A549 (cell line): ENCODE measurements around the gene PLCH1. TPM values are rescaled to one million over a fixed set of nuclear protein-coding genes. Genes with fewer than 3 reads are reported as not detected.

Source experiments
- ATAC-seq, 2 experiments: fragments of 200-7000 bp in 1 of 2; fragments of >200 bp in 1 of 2; cut with Nextera tagmentation in 1 of 2; cut with Tn5 transposase in 1 of 2; 3 replicates each; pipeline versions ENCODE4 v1.8.0 to v1.9.1; 2018 to 2020; ENCODE audit warnings: mild to moderate bottlenecking in 1 of 2, moderate library complexity in 1 of 2
- CTCF ChIA-PET: fragments of 300-600 bp; sonication (Branson Sonifier 250); formaldehyde crosslinking; extraction: SDS; loops from one replicate; lab custom pipeline; 2021; ENCODE audit warnings: antibody characterized with exemption, inconsistent platforms; lab: Yijun Ruan, JAX
- POLR2A ChIA-PET: fragments of 350-600 bp; formaldehyde crosslinking; extraction: SDS; loops from one replicate; lab custom pipeline; 2021; ENCODE audit warnings: antibody characterized with exemption, inconsistent platforms; lab: Yijun Ruan, JAX
- DNase-seq, 2 experiments: peaks; one replicate each; pipeline versions ENCODE4 v3.0.0 to v3.0.0-alpha.2; 2011 to 2016; ENCODE audit warnings: low read depth in 1 of 2, low spot score in 1 of 2
- FAIRE-seq: peaks from 2 replicates; lab custom pipeline; 2011; peaks lifted over from hg19 to GRCh38; lab: Jason Lieb, UNC
- H3K27ac ChIP-seq, 2 experiments: fragments of >200 bp; sonication (Bioruptor Twin); formaldehyde crosslinking; 3 replicates each; pipeline ENCODE4 v1.5.1; 2016 to 2017
- H3K4me1 ChIP-seq: fragments of >200 bp; sonication (Bioruptor Twin); formaldehyde crosslinking; 3 replicates; pipeline ENCODE4 v1.6.1; 2016
- H3K4me2 ChIP-seq: fragments of >200 bp; sonication (Bioruptor Twin); formaldehyde crosslinking; 3 replicates; pipeline ENCODE4 v1.6.1; 2016
- H3K4me3 ChIP-seq: fragments of >200 bp; sonication (Bioruptor Twin); formaldehyde crosslinking; 3 replicates; pipeline ENCODE4 v1.5.1; 2016
- H3K9me3 ChIP-seq: fragments of >200 bp; sonication (Bioruptor Twin); formaldehyde crosslinking; 3 replicates; pipeline ENCODE4 v1.6.1; 2016
- BHLHE40 ChIP-seq: IDR thresholded peaks from 2 replicates; pipeline ENCODE4 v1.6.1; 2012; ENCODE audit warnings: low read depth, low read length, inconsistent platforms
- CEBPB ChIP-seq, 2 experiments: fragments of >200 bp in 1 of 2; sonication (Bioruptor Twin) in 1 of 2; formaldehyde crosslinking in 1 of 2; IDR thresholded peaks; 2 replicates each; pipeline ENCODE4 v1.6.1; 2012 to 2016
- CHD2 ChIP-seq: fragments of 150-350 bp; IDR thresholded peaks from 2 replicates; pipeline ENCODE4 v1.6.1; 2014; ENCODE audit warnings: low read length; ENCODE audit not compliant: partially characterized antibody
- CHD4 ChIP-seq: fragments of 200-600 bp; sonication (generic); IDR thresholded peaks from 2 replicates; pipeline ENCODE4 v1.6.1; 2016; ENCODE audit warnings: antibody characterized with exemption, mild to moderate bottlenecking, borderline replicate concordance
- ELK1 ChIP-seq: fragments of 150-350 bp; IDR thresholded peaks from 2 replicates; pipeline ENCODE4 v1.6.1; 2014; ENCODE audit warnings: low read depth, mild to moderate bottlenecking, low read length
- ESRRA ChIP-seq: fragments of 150-350 bp; IDR thresholded peaks from 2 replicates; pipeline ENCODE4 v1.6.1; 2014; ENCODE audit warnings: mild to moderate bottlenecking, low read length, borderline replicate concordance
- FOSB ChIP-seq: fragments of 250-450 bp; sonication (Bioruptor Pico); IDR thresholded peaks from 2 replicates; pipeline ENCODE4 v1.5.0; 2020; ENCODE audit warnings: mild to moderate bottlenecking, moderate library complexity
- HMGXB4 ChIP-seq: fragments of 250-450 bp; sonication (Bioruptor Pico); IDR thresholded peaks from 2 replicates; pipeline ENCODE4 v1.5.0; 2021; ENCODE audit warnings: mild to moderate bottlenecking, moderate library complexity, borderline replicate concordance
- HOXB13 ChIP-seq: fragments of 250-450 bp; sonication (Bioruptor Pico); IDR thresholded peaks from 2 replicates; pipeline ENCODE4 v1.5.0; 2020; ENCODE audit warnings: low read depth, mild to moderate bottlenecking, moderate library complexity
- JUN ChIP-seq, 2 experiments: fragments of >200 bp; sonication (Bioruptor Twin); formaldehyde crosslinking; IDR thresholded peaks; 2 replicates in 1 of 2; 3 replicates in 1 of 2; pipeline ENCODE4 v1.6.1; 2016 to 2017
- JUNB ChIP-seq: fragments of >200 bp; sonication (Bioruptor Twin); formaldehyde crosslinking; IDR thresholded peaks from 2 replicates; pipeline ENCODE4 v1.6.1; 2016
- MAZ ChIP-seq: fragments of 150-350 bp; IDR thresholded peaks from 2 replicates; pipeline ENCODE4 v1.6.1; 2014; ENCODE audit warnings: antibody characterized with exemption, low read depth, low read length, borderline replicate concordance
- NPAS2 ChIP-seq: fragments of 250-450 bp; sonication (Bioruptor Pico); IDR thresholded peaks from 2 replicates; pipeline ENCODE4 v1.8.0; 2022; ENCODE audit warnings: mild to moderate bottlenecking, moderate library complexity, borderline replicate concordance
- PHF8 ChIP-seq: fragments of 200-600 bp; sonication (generic); IDR thresholded peaks from 2 replicates; pipeline ENCODE4 v1.6.1; 2016; ENCODE audit warnings: low read depth, mild to moderate bottlenecking, antibody characterized with exemption, moderate library complexity, borderline replicate concordance
- POLR2A ChIP-seq: IDR thresholded peaks from 2 replicates; pipeline ENCODE4 v1.6.1; 2012; ENCODE audit warnings: mild to moderate bottlenecking, low read length
- POLR2AphosphoS2 ChIP-seq: conservative IDR thresholded peaks from 2 replicates; pipeline ENCODE4 v1.6.1; 2012; ENCODE audit warnings: low read length, improper control_type of control experiment, inconsistent platforms
- RCOR1 ChIP-seq: fragments of 150-350 bp; IDR thresholded peaks from 2 replicates; pipeline ENCODE4 v1.6.1; 2014; ENCODE audit warnings: antibody characterized with exemption, low read length, low read depth
- REST ChIP-seq: fragments of 200-600 bp; sonication (generic); IDR thresholded peaks from 2 replicates; pipeline ENCODE4 v1.6.1; 2016; ENCODE audit warnings: antibody characterized with exemption, mild to moderate bottlenecking, moderate library complexity
- RFX5 ChIP-seq: fragments of 450-650 bp; IDR thresholded peaks from 2 replicates; pipeline ENCODE4 v1.7.1; 2014; ENCODE audit warnings: antibody characterized with exemption, mild to moderate bottlenecking, moderate library complexity
- RNF2 ChIP-seq: fragments of 200-600 bp; sonication (generic); IDR thresholded peaks from 2 replicates; pipeline ENCODE4 v1.6.1; 2016; ENCODE audit warnings: low read depth, mild to moderate bottlenecking, antibody characterized with exemption, moderate library complexity, borderline replicate concordance
- SMC3 ChIP-seq: fragments of >200 bp; sonication (Bioruptor Twin); formaldehyde crosslinking; IDR thresholded peaks from 3 replicates; pipeline ENCODE4 v1.6.1; 2018; ENCODE audit warnings: inconsistent platforms
- SREBF2 ChIP-seq: fragments of 450-650 bp; IDR thresholded peaks from 2 replicates; pipeline ENCODE4 v1.6.1; 2014; ENCODE audit warnings: mild to moderate bottlenecking, moderate library complexity
- ZNF302 ChIP-seq: fragments of 250-450 bp; sonication (Bioruptor Pico); IDR thresholded peaks from 2 replicates; pipeline ENCODE4 v1.9.0; 2021; ENCODE audit warnings: inconsistent platforms, mild to moderate bottlenecking, moderate library complexity
- ZSCAN20 ChIP-seq: fragments of 250-450 bp; sonication (Bioruptor Pico); IDR thresholded peaks from 2 replicates; pipeline ENCODE4 v1.8.0; 2022; ENCODE audit warnings: mild to moderate bottlenecking, moderate library complexity
- WGBS: methylation state at CpG from one replicate; pipeline ENCODE4 v1.1.6; 2017; ENCODE audit errors: missing lambda C conversion rate; 5-methylcytosine and 5-hydroxymethylcytosine counted together
- polyA plus RNA-seq, 4 experiments: library from polyadenylated mRNA; depleted of rRNA in 3 of 4; stranded (reverse); fragments of >200 nt; fragmentation: RNase III in 1 of 4; extraction: RNeasy Plus Mini Kit Qiagen cat#74134 plus additional on column Dnase treatment in 1 of 4; gene quantifications; 2 replicates in 3 of 4; 3 replicates in 1 of 4; pipeline ENCODE4 v1.2.3, GENCODE V29; 2011 to 2017
- TF ChIP-seq, protein P1 (sequence below): fragments of 250-450 bp; sonication (Bioruptor Pico); IDR thresholded peaks from 2 replicates; pipeline ENCODE4 v1.5.0; 2020; ENCODE audit warnings: low read depth, mild to moderate bottlenecking, moderate library complexity

Gene PLCH1
- polyA plus RNA-seq, 2 of the 4 experiments (the other 2 are of a cell fraction), result 2.1 to 11.1 TPM

DNA sequence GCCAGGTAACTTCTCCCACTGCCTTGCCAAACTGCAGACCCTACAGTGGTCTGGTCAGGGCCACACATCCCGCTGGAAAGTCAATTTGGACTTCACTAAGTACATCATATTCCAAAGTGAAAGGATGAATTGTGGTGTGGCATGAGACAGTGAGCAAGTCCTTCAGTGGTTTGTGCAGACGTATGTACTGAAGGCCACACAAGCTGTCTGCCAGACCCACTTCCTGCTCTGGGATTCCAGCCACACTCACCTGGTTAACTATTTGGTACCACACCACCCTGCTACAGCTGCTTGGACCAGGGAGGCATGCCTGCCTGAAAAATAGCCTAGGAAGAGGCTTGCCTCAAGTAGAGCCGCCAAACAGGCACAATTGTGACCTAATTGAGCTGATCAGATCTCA, 357.3 kb downstream of the PLCH1 start:
- Histone ChIP-seq H3K4me2 (no peak overlapping the region), H3K9me3 (no peaks in the 10 kb centered on the region), H3K4me3 (no peak overlapping the region), H3K27ac (0 out of 6 replicates have a peak overlapping the region, but pooled peaks of 1 of the 2 experiments have one; percentile 9), H3K4me1 (peaks cover 11% of the 10 kb centered on the region)
- FAIRE-seq, result no peak
- ChIA-PET CTCF (interaction anchor here (0.7 to 13.0 kb wide), 3 partner anchors 17 to 418 kb away, joined by 3 to 192 read pairs (median 4); partner anchors contain the start of gene C3orf33), POLR2A (no interaction called here)
- no peak for ATAC-seq
- no peak for DNase-seq
- WGBS, result 74% methylated on average over 3 of the region's 3 CpGs
- TF ChIP-seq CHD4 (no peak), JUN (IDR thresholded peaks at IDR 0.05) (no peak), ELK1 (no peak), CHD2 (no peak), ZSCAN20 (no peak), HOXB13 (CRISPR knock-in tag) (no peak), HMGXB4 (CRISPR knock-in tag) (no peak)

DNA sequence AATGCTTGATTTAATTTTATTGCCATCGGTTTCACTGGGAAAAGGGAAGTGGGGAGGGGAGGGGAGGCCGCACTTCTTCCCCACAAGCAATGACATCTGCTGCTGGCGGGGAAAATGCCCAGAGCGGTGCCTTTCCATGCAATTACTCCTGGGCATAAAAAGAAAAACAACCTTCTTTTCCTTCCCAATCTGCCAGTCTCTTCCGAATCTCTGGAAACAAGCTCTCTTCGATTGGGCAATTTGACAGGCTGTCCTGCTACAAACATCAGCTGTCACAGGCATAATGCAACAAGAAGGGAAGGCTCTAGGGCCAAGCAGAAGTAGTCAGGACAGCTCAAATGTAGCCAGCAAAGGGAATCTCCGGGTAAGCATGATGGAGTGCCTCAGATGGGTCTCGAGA, 358.0 kb downstream of the PLCH1 start:
- Histone ChIP-seq H3K9me3 (no peaks in the 10 kb centered on the region), H3K4me1 (peaks cover 9% of the 10 kb centered on the region), H3K4me3 (no peak overlapping the region), H3K27ac (no peak overlapping the region), H3K4me2 (no peak overlapping the region)
- 87% methylated on average over 8 of the region's 8 CpGs for WGBS
- POLR2A ChIA-PET, result no interaction called here
- TF ChIP-seq RCOR1 (no peak), FOSB (no peak), NPAS2 (CRISPR knock-in tag) (no peak), PHF8 (no peak), ZNF302 (CRISPR knock-in tag) (no peak), MAZ (no peak), SREBF2 (no peak), BHLHE40 (no peak), CEBPB (IDR thresholded peaks at IDR 0.05) (no peak), SMC3 (no peak), POLR2A (no peak), RFX5 (no peak), RNF2 (no peak), REST (no peak), ZSCAN20 (no peak), ESRRA (no peak), JUNB (no peak), POLR2AphosphoS2 (no peak)
- TF ChIP-seq, protein P1, sequence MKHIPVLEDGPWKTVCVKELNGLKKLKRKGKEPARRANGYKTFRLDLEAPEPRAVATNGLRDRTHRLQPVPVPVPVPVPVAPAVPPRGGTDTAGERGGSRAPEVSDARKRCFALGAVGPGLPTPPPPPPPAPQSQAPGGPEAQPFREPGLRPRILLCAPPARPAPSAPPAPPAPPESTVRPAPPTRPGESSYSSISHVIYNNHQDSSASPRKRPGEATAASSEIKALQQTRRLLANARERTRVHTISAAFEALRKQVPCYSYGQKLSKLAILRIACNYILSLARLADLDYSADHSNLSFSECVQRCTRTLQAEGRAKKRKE, result no peak
- ATAC-seq (no peak), DNase-seq (no peak), FAIRE-seq (no peak)
- CTCF ChIA-PET, result interaction anchor here (1.2 to 13.0 kb wide), 3 partner anchors 19 to 419 kb away, joined by 3 to 192 read pairs (median 4); partner anchors contain the start of gene C3orf33
